ENCODE results near the gene SORBS1.

DNA sequence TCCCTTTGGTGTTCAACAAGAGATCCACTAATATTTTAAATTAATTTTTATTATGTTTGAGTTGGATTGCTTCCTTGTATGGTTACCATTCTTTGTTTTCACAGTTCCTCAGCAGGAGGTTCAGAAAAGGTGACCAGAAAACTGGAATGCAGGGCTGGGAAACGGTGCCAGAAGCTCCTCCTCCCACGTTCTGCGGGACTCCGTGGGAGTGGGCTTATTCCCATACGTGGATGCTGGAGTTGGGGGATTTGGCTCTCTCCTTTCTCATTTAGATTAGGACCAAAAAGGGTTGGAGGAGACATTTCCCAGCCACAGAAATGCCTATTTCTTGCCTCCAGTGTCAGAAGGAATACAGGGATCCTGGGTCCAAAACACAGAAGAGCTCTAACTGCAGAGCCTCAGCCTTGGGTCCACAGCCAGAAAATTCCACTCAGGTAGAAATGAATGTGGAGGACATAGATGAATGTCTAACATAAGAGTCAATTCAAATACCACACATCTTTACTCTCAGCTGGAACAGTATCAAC is 56.0 kb downstream of the SORBS1 start:
- TF ChIP-seq EZH2 (IDR thresholded peaks at IDR 0.05; ENCODE audit: insufficient read depth, low read length): no peak
- TF ChIP-seq, protein P1, sequence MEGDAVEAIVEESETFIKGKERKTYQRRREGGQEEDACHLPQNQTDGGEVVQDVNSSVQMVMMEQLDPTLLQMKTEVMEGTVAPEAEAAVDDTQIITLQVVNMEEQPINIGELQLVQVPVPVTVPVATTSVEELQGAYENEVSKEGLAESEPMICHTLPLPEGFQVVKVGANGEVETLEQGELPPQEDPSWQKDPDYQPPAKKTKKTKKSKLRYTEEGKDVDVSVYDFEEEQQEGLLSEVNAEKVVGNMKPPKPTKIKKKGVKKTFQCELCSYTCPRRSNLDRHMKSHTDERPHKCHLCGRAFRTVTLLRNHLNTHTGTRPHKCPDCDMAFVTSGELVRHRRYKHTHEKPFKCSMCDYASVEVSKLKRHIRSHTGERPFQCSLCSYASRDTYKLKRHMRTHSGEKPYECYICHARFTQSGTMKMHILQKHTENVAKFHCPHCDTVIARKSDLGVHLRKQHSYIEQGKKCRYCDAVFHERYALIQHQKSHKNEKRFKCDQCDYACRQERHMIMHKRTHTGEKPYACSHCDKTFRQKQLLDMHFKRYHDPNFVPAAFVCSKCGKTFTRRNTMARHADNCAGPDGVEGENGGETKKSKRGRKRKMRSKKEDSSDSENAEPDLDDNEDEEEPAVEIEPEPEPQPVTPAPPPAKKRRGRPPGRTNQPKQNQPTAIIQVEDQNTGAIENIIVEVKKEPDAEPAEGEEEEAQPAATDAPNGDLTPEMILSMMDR (IDR thresholded peaks at IDR 0.05; ENCODE audit: insufficient read depth, low read depth, low read length): no peak

All from astrocyte (in vitro differentiated cells and primary cell).